ENCODE measurements around the gene ODC1. TPM values are rescaled to one million over a fixed set of nuclear protein-coding genes. Genes with fewer than 3 reads are reported as not detected.

Gene ODC1
- total and polyA plus RNA-seq, 2 donors (not counting 3 experiments of a cell fraction or from before 2014, with no cell fraction given), result 109 to 132 TPM

- FAIRE-seq (no peak), DNase-seq (ENCODE audit: low read depth, low spot score) (no peak)
- H3K4me1 ChIP-seq (ENCODE audit: control insufficient read depth, extremely low read depth, insufficient read depth, low read length), result peaks cover 3% of the 10 kb centered on the region
- peaks cover 5% of the 10 kb centered on the region for H3K79me2 ChIP-seq (ENCODE audit: control insufficient read depth, insufficient read depth, low read length)
- POLR2A ChIA-PET, result no interaction called here
- no peaks in the 10 kb centered on the region for H3K27me3 ChIP-seq (ENCODE audit: control insufficient read depth in 2 of 2, insufficient read depth in 2 of 2, low read length in 2 of 2)
- no peak overlapping the region for H3K4me2 ChIP-seq (ENCODE audit: insufficient read depth, low read length)
- H3K9me3 ChIP-seq (replicated peaks; ENCODE audit: control insufficient read depth, insufficient read depth, low read length), result no peaks in the 10 kb centered on the region
- no peaks in the 10 kb centered on the region for H3K9me1 ChIP-seq (replicated peaks; ENCODE audit: control insufficient read depth, extremely low read depth, insufficient read depth, low read length)
- H3K27ac ChIP-seq (ENCODE audit: insufficient read depth, low read depth, low read length), result no peak overlapping the region
- CTCF ChIA-PET, result interaction anchor here (3.0 to 10.5 kb wide), 3 partner anchors 221 to 367 kb away, joined by 18 to 565 read pairs (median 31); no protein-coding TSS in a partner anchor
- no peaks in the 10 kb centered on the region for H4K20me1 ChIP-seq (replicated peaks; ENCODE audit: control insufficient read depth, extremely low read depth, insufficient read depth, low read length)
- TF ChIP-seq POLR2A (IDR thresholded peaks at IDR 0.05; ENCODE audit: low read depth, low read length) (no peak), MAX (IDR thresholded peaks at IDR 0.05; ENCODE audit: insufficient read depth, insufficient read length) (no peak), POLR2AphosphoS5 (IDR thresholded peaks at IDR 0.05; ENCODE audit: insufficient read depth, low read depth, low read length) (no peak), JUN (IDR thresholded peaks at IDR 0.05; ENCODE audit: borderline replicate concordance, insufficient read depth, insufficient read length, low read depth) (no peak), FOS (IDR thresholded peaks at IDR 0.05; ENCODE audit: borderline replicate concordance, insufficient read depth, low read length) (no peak), GATA2 (IDR thresholded peaks at IDR 0.05; ENCODE audit: insufficient read depth, insufficient read length, low read depth, low read length) (no peak), EZH2 (IDR thresholded peaks at IDR 0.05; ENCODE audit: borderline replicate concordance, low read depth, low read length, severe bottlenecking) (no peak), MYC (IDR thresholded peaks at IDR 0.05; ENCODE audit: low read depth, low read length) (no peak)
- TF ChIP-seq, protein P1, sequence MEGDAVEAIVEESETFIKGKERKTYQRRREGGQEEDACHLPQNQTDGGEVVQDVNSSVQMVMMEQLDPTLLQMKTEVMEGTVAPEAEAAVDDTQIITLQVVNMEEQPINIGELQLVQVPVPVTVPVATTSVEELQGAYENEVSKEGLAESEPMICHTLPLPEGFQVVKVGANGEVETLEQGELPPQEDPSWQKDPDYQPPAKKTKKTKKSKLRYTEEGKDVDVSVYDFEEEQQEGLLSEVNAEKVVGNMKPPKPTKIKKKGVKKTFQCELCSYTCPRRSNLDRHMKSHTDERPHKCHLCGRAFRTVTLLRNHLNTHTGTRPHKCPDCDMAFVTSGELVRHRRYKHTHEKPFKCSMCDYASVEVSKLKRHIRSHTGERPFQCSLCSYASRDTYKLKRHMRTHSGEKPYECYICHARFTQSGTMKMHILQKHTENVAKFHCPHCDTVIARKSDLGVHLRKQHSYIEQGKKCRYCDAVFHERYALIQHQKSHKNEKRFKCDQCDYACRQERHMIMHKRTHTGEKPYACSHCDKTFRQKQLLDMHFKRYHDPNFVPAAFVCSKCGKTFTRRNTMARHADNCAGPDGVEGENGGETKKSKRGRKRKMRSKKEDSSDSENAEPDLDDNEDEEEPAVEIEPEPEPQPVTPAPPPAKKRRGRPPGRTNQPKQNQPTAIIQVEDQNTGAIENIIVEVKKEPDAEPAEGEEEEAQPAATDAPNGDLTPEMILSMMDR (IDR thresholded peaks at IDR 0.05; ENCODE audit: extremely low read depth in 1 of 2, insufficient read depth in 1 of 2, low read depth in 1 of 2, low read length in 2 of 2), result no peak
- H3K9ac ChIP-seq (replicated peaks; ENCODE audit: extremely low read depth, insufficient read depth, low read length), result no peak overlapping the region
- peaks cover 21 to 28% of the 10 kb centered on the region in 2 experiments for H3K36me3 ChIP-seq (ENCODE audit: control insufficient read depth in 2 of 2, extremely low read depth in 1 of 2, insufficient read depth in 2 of 2, low read length in 2 of 2)
- no TSS peak for BruUV-seq (replicated peaks)
- intact Hi-C loops (cut with micrococcal nuclease), result loop anchor here (5.0 kb wide), 1 partner anchor 627 kb away; no protein-coding TSS in a partner anchor
- H3K4me3 ChIP-seq (replicated peaks in 1 of 3; ENCODE audit: insufficient read depth in 1 of 3, low read depth in 1 of 3, low read length in 3 of 3), result no peak overlapping the region
- dilution Hi-C loops (cut with MboI; ENCODE audit: extremely low pct_ligation_motif_present, low sequenced_read_pairs), result no loop called here
- H2AFZ ChIP-seq (ENCODE audit: low read depth, low read length), result no peak overlapping the region
Observed at GRCh38 chr2:10439185-10439879, 8.8 kb downstream of the ODC1 start.
